Activated T-cell treated with anti-CD3 and anti-CD28 coated beads, Interleukin-2, amount 50 U/mL, for 4 hours (primary cell): ENCODE measurements around the gene AKT1S1. TPM values are rescaled to one million over a fixed set of nuclear protein-coding genes. Genes with fewer than 3 reads are reported as not detected.
A peak's percentile ranks its signal among the peaks of the same experiment; 100 is the strongest.

ENCODE experiments used
- ATAC-seq, 2 donors: fragments of 200-7000 bp; cut with Tn5 transposase; one replicate each; pipeline ENCODE4 v1.10.0; 2021
- DNase-seq: peaks from one replicate; pipeline ENCODE4 v3.0.0-alpha.2; 2020
- H3K27me3 Mint-ChIP-seq: one replicate; pipeline ENCODE4 v1.8.0; 2021; ENCODE audit warnings: low read depth, mixed read lengths
- H3K36me3 Mint-ChIP-seq: one replicate; pipeline ENCODE4 v1.8.0; 2022; ENCODE audit warnings: mixed read lengths; ENCODE audit not compliant: insufficient read depth
- H3K4me1 Mint-ChIP-seq: one replicate; pipeline ENCODE4 v1.8.0; 2021; ENCODE audit warnings: low read depth, mixed read lengths
- H3K4me3 Mint-ChIP-seq: one replicate; pipeline ENCODE4 v1.8.0; 2021; ENCODE audit warnings: mild to moderate bottlenecking, moderate library complexity, mixed read lengths
- H3K9me3 Mint-ChIP-seq: one replicate; pipeline ENCODE4 v1.8.0; 2021; ENCODE audit warnings: mixed read lengths
- total RNA-seq, 3 donors: library from RNA; stranded (reverse); gene quantifications; one replicate each; pipeline ENCODE4 v1.2.1, GENCODE V29; 2021

The AKT1S1 gene
- total RNA-seq, 3 donors from 2014 or later, result 25.3 to 31.6 (median 28.0) TPM

- Mint-ChIP-seq H3K4me1 (peaks cover 41% of the 10 kb centered on the region), H3K9me3 (peaks cover 6% of the 10 kb centered on the region), H3K27me3 (no peaks in the 10 kb centered on the region), H3K4me3 (peak within 1 kb of the TSS; percentile 88), H3K36me3 (peaks cover 2% of the 10 kb centered on the region)
- DNase-seq, result peak; percentile 83
- ATAC-seq, result peak; percentile 87 to 89
Measured at GRCh38 chr19:49850487-49851342, 26.4 kb downstream of the AKT1S1 start, which contains the start of gene PTOV1. TSS of gene PTOV1 (plus strand) at chr19:49851159.

DNA sequence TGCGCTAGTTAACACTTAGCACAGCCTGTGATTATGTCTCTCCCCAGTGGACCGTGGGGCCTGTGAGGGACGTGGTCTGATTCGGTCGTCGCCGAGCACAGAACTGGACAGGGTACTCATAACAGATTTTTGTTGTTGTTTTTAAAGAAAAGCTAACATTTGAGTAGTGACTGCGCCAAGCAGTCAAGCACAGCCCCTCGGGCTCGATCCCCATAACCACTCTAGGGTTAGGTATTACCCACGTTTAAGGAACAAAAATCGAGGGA lies 27.0 kb downstream of the AKT1S1 start:
- ATAC-seq (no peak), DNase-seq (no peak)
- peak overlapping the region; percentile 88 for H3K4me3 Mint-ChIP-seq
- H3K36me3 Mint-ChIP-seq, result peaks cover 2% of the 10 kb centered on the region
- H3K9me3 Mint-ChIP-seq, result peaks cover 6% of the 10 kb centered on the region
- H3K4me1 Mint-ChIP-seq, result peaks cover 41% of the 10 kb centered on the region
- no peaks in the 10 kb centered on the region for H3K27me3 Mint-ChIP-seq

DNA sequence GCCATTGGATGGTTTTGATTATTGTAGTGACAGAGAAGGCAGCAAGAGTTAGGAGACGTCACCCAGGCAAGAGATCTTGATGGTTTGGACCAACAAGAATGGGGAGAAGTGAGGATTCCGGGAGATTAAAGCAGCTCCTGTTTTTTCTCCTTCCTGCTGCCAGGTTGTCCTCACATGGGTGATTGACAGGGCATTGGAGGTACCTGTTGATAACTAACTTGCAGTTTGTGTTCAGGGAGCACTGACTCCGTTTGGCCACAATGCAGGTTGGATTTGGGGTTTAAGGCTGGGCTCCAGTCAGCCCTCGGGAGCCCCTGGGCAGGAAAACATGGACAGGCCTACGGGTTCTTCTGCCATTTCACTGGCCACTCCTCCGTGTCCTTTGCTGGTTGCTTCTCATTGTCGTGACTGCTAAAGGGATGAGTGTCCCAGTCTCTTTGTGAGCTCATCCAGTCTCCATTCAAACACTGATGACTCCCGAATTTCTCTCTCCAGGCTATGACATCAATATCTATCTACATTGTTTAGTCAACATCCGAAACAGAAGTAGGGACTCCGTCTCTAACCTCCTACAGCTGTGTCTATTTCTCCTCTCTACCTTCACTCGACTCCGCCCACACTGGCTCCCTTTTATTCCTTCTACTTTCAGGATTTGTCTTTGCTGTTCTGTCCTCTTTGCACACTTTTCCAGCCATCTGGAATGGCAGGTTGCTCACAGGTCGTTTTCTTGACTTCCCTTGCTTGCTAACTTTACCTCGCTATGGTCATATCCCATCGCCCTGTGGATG lies 27.5 kb downstream of the AKT1S1 start:
- ATAC-seq (no peak), DNase-seq (no peak)
- Mint-ChIP-seq H3K4me3 (peak overlapping the region; percentile 88), H3K4me1 (peaks cover 41% of the 10 kb centered on the region), H3K36me3 (peaks cover 2% of the 10 kb centered on the region), H3K9me3 (peaks cover 6% of the 10 kb centered on the region), H3K27me3 (no peaks in the 10 kb centered on the region)

GRCh38 chr19:49848938-49849337 lies 28.2 kb downstream of the AKT1S1 start:
- Mint-ChIP-seq H3K9me3 (peaks cover 6% of the 10 kb centered on the region), H3K27me3 (no peaks in the 10 kb centered on the region), H3K4me3 (peak overlapping the region; percentile 75), H3K4me1 (peaks cover 41% of the 10 kb centered on the region), H3K36me3 (peaks cover 2% of the 10 kb centered on the region)
- DNase-seq (no peak), ATAC-seq (no peak)

GRCh38 chr19:49847731-49848696 lies 29.1 kb downstream of the AKT1S1 start:
- Mint-ChIP-seq H3K4me1 (peaks cover 36% of the 10 kb centered on the region), H3K27me3 (no peaks in the 10 kb centered on the region), H3K36me3 (peaks cover 2% of the 10 kb centered on the region), H3K9me3 (peaks cover 6% of the 10 kb centered on the region), H3K4me3 (no peak overlapping the region)
- ATAC-seq, result no peak
- no peak for DNase-seq

GRCh38 chr19:49846408-49846807 lies 30.7 kb downstream of the AKT1S1 start:
- Mint-ChIP-seq H3K27me3 (no peaks in the 10 kb centered on the region), H3K4me3 (no peak overlapping the region), H3K4me1 (peaks cover 25% of the 10 kb centered on the region), H3K9me3 (peaks cover 6% of the 10 kb centered on the region), H3K36me3 (peaks cover 2% of the 10 kb centered on the region)
- no peak for ATAC-seq
- no peak for DNase-seq

DNA sequence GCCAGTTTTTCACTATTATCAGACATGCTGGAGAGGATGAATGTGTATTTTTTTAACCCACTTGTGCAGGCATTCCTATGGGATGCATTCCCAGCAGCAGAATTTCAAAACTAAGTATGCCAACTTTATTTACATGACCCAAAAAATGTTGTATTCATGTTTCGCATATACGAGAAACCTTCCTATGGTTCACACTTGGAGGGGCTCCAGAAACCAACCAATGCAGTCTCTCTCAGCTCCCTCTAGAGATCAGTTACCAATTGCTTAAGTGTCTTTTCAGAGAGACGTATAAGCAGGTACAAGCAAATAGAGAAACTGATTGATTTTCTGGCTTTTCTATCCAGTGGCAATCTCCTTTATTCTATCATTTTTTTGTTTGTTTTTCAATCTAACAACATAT lies 31.7 kb downstream of the AKT1S1 start:
- ATAC-seq, result no peak
- no peaks in the 10 kb centered on the region for H3K27me3 Mint-ChIP-seq
- H3K4me3 Mint-ChIP-seq, result no peak overlapping the region
- H3K36me3 Mint-ChIP-seq, result peaks cover 5% of the 10 kb centered on the region
- H3K9me3 Mint-ChIP-seq, result peaks cover 6% of the 10 kb centered on the region
- DNase-seq, result no peak
- peaks cover 25% of the 10 kb centered on the region for H3K4me1 Mint-ChIP-seq

DNA sequence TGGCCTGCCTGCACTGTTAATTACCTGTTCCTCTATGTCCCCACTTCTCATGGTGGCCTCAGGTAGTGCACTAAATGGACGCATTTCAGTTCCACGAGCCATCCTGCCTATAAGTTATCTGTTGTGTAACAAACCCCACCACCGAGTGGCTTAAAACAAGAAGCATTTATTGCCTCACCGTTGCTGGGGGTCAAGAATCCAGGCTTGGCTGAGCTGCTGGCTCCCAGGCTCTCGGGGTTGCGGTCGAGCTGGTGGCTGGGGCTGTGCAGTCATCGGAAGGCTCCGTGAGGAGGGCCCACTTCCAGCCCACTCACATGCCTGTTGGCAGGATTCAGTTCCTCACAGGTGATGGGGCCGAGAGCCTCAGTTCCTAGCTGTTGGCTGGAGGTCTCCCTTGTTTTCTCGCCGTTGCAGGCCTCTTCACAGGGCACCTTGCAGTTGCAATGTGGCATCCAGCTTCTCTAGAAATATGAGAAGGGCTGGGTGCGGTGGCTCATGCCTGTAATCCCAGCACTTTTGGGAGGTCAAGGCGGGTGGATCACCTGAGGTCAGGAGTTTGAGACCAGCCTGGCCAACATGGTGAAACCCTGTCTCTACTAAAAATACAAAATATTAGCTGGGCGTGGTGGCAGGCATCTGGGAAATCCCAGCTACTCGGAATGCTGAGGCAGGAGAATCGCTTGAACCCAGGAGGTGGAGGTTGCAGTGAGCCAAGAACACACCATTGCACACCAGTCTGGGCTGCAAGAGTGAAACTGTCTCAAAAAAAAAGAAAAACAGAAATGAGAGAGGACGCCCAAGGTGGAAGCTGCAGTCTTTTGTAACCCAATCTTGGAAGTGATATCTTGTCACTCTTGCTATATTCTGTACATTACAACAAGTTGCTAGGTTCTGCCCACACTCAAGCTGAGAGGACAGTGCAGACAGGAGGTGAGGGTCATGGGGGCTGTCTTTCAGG lies 32.7 kb downstream of the AKT1S1 start:
- peaks cover 6% of the 10 kb centered on the region for H3K9me3 Mint-ChIP-seq
- no peak overlapping the region for H3K4me3 Mint-ChIP-seq
- no peak for DNase-seq
- no peaks in the 10 kb centered on the region for H3K27me3 Mint-ChIP-seq
- ATAC-seq, result no peak
- H3K4me1 Mint-ChIP-seq, result peaks cover 17% of the 10 kb centered on the region
- peaks cover 5% of the 10 kb centered on the region for H3K36me3 Mint-ChIP-seq

DNA sequence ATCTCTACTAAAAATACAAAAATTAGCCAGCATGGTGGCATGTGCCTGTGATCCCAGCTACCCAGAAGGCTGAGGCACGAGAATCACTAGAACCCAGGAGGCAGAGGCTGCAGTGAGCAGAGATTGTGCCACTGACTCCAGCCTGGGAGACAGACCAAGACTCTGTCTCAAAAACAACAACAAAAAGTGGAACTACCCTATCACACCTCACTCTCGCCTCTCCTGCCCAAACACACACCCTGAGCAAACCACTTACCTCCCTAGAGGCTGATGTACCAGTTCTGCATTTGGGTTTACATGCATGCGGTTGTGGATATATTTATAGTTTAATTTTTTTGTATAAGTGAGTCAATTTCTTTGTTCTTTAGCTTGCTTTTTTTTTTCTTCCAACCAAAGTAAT lies 33.9 kb downstream of the AKT1S1 start:
- H3K4me1 Mint-ChIP-seq, result peaks cover 6% of the 10 kb centered on the region
- H3K9me3 Mint-ChIP-seq, result no peaks in the 10 kb centered on the region
- ATAC-seq (no peak), DNase-seq (no peak)
- H3K36me3 Mint-ChIP-seq, result peaks cover 13% of the 10 kb centered on the region
- no peaks in the 10 kb centered on the region for H3K27me3 Mint-ChIP-seq
- H3K4me3 Mint-ChIP-seq, result no peak overlapping the region

DNA sequence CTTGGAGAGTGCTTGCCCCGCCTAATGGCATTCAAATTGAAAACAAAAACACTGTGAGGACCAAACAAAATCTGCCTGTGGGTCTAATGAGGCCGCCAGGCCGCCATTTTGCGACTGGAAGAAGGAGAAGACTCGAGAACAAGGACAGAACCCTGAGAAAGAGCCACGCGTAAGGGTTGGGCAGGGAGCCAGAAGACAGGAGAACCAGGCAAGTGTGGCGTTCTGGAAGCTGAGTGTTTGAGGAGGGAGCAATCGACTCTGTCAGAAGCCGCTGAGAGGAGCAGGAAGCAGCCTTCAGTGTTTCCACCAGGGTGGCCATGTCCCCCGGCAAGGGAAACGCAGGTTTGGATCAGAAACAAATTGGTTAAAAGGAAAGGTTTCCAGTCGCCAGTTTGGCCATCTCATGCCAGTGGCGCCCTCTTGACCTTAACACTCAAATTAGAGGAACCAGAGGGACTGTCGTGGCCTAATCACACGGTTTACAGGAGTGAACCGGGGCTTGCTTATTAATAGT lies 36.4 kb downstream of the AKT1S1 start:
- peaks cover 23% of the 10 kb centered on the region for H3K36me3 Mint-ChIP-seq
- no peaks in the 10 kb centered on the region for H3K9me3 Mint-ChIP-seq
- no peaks in the 10 kb centered on the region for H3K27me3 Mint-ChIP-seq
- DNase-seq (no peak), ATAC-seq (no peak)
- H3K4me3 Mint-ChIP-seq, result no peak overlapping the region
- H3K4me1 Mint-ChIP-seq, result no peaks in the 10 kb centered on the region

- ATAC-seq, result no peak
- Mint-ChIP-seq H3K36me3 (peaks cover 23% of the 10 kb centered on the region), H3K4me1 (no peaks in the 10 kb centered on the region), H3K9me3 (no peaks in the 10 kb centered on the region), H3K4me3 (no peak overlapping the region), H3K27me3 (no peaks in the 10 kb centered on the region)
- DNase-seq, result no peak
Measured at GRCh38 chr19:49840321-49840720, 36.8 kb downstream of the AKT1S1 start.

GRCh38 chr19:49839713-49840112 lies 37.4 kb downstream of the AKT1S1 start:
- ATAC-seq, result no peak
- H3K4me1 Mint-ChIP-seq, result no peaks in the 10 kb centered on the region
- DNase-seq, result no peak
- H3K27me3 Mint-ChIP-seq, result no peaks in the 10 kb centered on the region
- peaks cover 26% of the 10 kb centered on the region for H3K36me3 Mint-ChIP-seq
- H3K4me3 Mint-ChIP-seq, result no peak overlapping the region
- no peaks in the 10 kb centered on the region for H3K9me3 Mint-ChIP-seq
